AG09309 (cell line): ENCODE measurements around the gene TNNI2.

ENCODE experiments used
- DNase-seq: peaks from one replicate; pipeline ENCODE4 v3.0.0-alpha.2; 2010; ENCODE audit warnings: low read depth
- H3K4me3 ChIP-seq: 2 replicates; pipeline ENCODE4 v1.5.1; 2011; ENCODE audit warnings: mild to moderate bottlenecking, low read depth, low read length, moderate library complexity; ENCODE audit not compliant: control insufficient read depth
- TF ChIP-seq, protein P1 (sequence below): IDR thresholded peaks from 2 replicates; pipeline ENCODE4 v1.5.1; 2011; ENCODE audit warnings: mild to moderate bottlenecking, low read depth, low read length, inconsistent platforms; ENCODE audit not compliant: insufficient read depth, control insufficient read depth; ENCODE audit errors: missing control alignments

TNNI2 gene

GRCh38 chr11:1838426-1839144, at the start of gene TNNI2:
Gene TNNI2, plus strand, starts transcription at chr11:1838981. Its CDS starts 716 bp downstream, at chr11:1839697.
- no peak for DNase-seq
- TF ChIP-seq, protein P1, sequence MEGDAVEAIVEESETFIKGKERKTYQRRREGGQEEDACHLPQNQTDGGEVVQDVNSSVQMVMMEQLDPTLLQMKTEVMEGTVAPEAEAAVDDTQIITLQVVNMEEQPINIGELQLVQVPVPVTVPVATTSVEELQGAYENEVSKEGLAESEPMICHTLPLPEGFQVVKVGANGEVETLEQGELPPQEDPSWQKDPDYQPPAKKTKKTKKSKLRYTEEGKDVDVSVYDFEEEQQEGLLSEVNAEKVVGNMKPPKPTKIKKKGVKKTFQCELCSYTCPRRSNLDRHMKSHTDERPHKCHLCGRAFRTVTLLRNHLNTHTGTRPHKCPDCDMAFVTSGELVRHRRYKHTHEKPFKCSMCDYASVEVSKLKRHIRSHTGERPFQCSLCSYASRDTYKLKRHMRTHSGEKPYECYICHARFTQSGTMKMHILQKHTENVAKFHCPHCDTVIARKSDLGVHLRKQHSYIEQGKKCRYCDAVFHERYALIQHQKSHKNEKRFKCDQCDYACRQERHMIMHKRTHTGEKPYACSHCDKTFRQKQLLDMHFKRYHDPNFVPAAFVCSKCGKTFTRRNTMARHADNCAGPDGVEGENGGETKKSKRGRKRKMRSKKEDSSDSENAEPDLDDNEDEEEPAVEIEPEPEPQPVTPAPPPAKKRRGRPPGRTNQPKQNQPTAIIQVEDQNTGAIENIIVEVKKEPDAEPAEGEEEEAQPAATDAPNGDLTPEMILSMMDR: no peak
- no peak within 1 kb of the TSS for H3K4me3 ChIP-seq

DNA sequence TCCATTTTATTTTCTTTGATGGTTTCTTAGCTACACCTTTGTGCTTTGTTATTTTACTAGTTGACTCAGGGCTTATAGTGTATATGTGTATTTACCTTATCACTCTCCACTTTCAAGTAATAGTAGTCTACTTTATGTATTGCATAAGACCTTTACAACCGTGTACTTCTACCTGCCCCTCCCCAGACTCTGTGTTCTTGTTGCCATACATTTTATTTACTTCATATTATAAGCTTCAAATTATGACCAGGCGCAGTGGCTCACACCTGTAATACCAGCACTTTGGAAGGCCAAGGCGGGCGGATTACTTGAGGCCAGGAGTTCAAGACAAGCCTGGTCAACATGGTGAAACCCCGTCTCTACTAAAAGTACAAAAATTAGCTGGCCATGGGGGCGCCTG, 46.9 kb upstream of the TNNI2 start:
- no peak for DNase-seq
- TF ChIP-seq, protein P1: no peak
- no peak overlapping the region for H3K4me3 ChIP-seq

DNA sequence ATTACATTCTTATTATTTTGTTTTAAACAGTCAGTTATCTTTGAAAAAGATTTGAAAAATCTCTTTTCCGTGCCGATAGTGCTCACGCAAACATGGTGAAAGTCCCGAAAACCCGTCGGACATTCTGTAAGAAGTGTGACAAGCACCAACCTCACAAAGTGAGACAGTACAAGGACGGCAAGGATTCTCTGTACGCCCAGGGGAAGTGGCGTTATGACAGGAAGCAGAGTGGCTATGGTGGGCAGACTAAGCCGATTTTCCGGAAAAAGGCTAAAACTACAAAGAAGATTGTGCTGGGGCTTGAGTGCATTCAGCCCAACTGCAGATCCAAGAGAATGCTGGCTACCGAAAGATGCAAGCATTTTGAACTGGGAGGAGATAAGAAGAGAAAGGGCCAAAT, 46.3 kb upstream of the TNNI2 start:
- no peak overlapping the region for H3K4me3 ChIP-seq
- DNase-seq: no peak
- TF ChIP-seq, protein P1: no peak

DNA sequence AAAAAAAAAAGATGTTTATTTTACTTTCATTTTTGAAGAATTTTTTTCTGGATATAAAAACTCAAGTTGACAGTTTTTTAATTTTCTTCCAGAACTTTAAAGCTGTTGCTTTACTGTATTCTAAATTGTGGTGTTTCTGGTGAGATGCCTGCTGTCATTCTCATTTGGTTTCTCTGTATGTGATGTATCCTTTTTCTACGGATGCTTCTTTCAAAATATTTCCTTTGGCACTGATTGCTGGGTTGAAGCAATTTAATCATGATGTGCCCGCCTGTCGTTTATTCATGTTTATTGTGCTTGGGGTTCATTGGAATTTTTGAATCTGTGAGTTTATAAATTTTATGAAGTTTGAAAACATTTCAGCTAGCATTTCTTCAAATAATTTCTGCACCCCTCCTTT, 45.7 kb upstream of the TNNI2 start:
- no peak overlapping the region for H3K4me3 ChIP-seq
- no peak for DNase-seq
- TF ChIP-seq, protein P1: no peak

- TF ChIP-seq, protein P1: no peak
- H3K4me3 ChIP-seq: no peak overlapping the region
- no peak for DNase-seq
Observed at GRCh38 chr11:1796413-1797011, 42.3 kb upstream of the TNNI2 start.

- TF ChIP-seq, protein P1: no peak
- H3K4me3 ChIP-seq: no peak overlapping the region
- DNase-seq: no peak
Observed at GRCh38 chr11:1797391-1798125, 41.2 kb upstream of the TNNI2 start.
